Upper lobe of left lung (tissue), 4 donors: ENCODE data around the gene ARHGAP23.

Source experiments
- POLR2AphosphoS5 ChIP-seq, 2 donors: sonication (generic); formaldehyde crosslinking; IDR thresholded peaks; one replicate each; pipeline ENCODE4 v1.5.1; 2017; ENCODE audit warnings: antibody characterized with exemption in 2 of 2
- TF ChIP-seq, protein P1 (sequence below), 6 experiments: fragments of 450-650 bp in 4 of 6; fragments of 200-600 bp in 2 of 6; sonication (generic) in 2 of 6; IDR thresholded peaks; one replicate each; pipeline ENCODE4 v1.5.1; 2016 to 2019; ENCODE audit warnings: antibody characterized with exemption in 6 of 6

DNA sequence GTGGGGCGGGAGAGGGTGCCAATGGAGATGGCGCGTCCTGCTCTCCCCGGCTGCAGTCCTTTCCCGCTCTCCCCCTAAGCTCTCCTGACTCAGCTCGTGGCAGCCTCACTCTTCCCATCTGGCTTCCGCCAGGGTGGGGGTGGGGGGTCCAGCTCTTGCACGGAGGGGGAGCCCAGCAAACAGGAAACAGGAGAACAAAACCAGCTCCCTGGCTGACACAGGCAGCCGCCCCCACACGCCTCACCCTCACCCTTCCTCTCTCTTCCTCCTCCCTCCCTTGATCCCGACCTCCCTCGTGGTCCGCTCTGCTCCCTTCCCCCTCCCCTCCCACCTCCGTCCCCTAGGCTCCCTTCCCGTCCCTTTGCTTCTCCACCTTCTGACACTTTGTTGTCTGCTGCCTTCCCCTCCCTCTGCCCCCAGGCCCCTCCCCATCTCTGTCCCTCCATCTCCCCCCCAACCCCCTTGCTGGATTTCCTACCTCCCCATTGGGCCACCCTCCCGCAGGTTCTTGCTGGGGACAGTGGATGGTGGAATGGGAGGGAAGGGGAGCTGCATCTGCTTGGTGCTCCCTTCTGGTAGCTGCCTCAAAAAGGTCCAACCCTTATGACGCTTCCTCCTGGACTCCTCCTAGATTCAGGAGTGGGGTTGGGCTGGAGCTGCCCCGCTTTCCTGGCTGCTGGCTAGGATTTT, 23.7 kb downstream of the ARHGAP23 start:
- TF ChIP-seq POLR2AphosphoS5 (IDR thresholded peaks at IDR 0.05) = no peak
- TF ChIP-seq, protein P1, sequence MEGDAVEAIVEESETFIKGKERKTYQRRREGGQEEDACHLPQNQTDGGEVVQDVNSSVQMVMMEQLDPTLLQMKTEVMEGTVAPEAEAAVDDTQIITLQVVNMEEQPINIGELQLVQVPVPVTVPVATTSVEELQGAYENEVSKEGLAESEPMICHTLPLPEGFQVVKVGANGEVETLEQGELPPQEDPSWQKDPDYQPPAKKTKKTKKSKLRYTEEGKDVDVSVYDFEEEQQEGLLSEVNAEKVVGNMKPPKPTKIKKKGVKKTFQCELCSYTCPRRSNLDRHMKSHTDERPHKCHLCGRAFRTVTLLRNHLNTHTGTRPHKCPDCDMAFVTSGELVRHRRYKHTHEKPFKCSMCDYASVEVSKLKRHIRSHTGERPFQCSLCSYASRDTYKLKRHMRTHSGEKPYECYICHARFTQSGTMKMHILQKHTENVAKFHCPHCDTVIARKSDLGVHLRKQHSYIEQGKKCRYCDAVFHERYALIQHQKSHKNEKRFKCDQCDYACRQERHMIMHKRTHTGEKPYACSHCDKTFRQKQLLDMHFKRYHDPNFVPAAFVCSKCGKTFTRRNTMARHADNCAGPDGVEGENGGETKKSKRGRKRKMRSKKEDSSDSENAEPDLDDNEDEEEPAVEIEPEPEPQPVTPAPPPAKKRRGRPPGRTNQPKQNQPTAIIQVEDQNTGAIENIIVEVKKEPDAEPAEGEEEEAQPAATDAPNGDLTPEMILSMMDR (IDR thresholded peaks at IDR 0.05) = no peak
